Stomach (tissue), 9 donors: Measurements from ENCODE around the gene TTC7B. TPM values are rescaled to one million over a fixed set of nuclear protein-coding genes. Genes with fewer than 3 reads are reported as not detected.

Source experiments
- DNase-seq, 2 donors: peaks; one replicate each; pipeline versions ENCODE4 v3.0.0 to v3.0.0-alpha.2; 2013 to 2019
- H3K27ac ChIP-seq, 5 donors: fragments of 200-600 bp in 4 of 5; sonication (generic) in 4 of 5; one replicate each; pipeline ENCODE4 v1.5.1; 2013 to 2019; ENCODE audit warnings: mild to moderate bottlenecking in 1 of 5, moderate library complexity in 1 of 5
- H3K27me3 ChIP-seq, 3 donors: fragments of 200-600 bp; sonication (generic); one replicate each; pipeline ENCODE4 v1.5.1; 2017 to 2019; ENCODE audit warnings: mixed run types in 1 of 3
- H3K36me3 ChIP-seq, 4 donors: fragments of 200-600 bp; sonication (generic); 1 replicate in 3 of 4; 2 replicates in 1 of 4; pipeline ENCODE4 v1.5.1; 2016 to 2019
- H3K4me1 ChIP-seq, 4 donors: fragments of 200-600 bp; sonication (generic); one replicate each; pipeline ENCODE4 v1.5.1; 2016 to 2019
- H3K4me3 ChIP-seq, 4 donors: fragments of 200-600 bp; sonication (generic) in 3 of 4; one replicate each; pipeline ENCODE4 v1.5.1; 2016 to 2019; ENCODE audit warnings: mild to moderate bottlenecking in 1 of 4
- H3K9me3 ChIP-seq, 4 donors: fragments of 200-600 bp; sonication (generic); one replicate each; pipeline ENCODE4 v1.5.1; 2016 to 2019
- EP300 ChIP-seq: sonication (generic); formaldehyde crosslinking; IDR thresholded peaks from one replicate; pipeline ENCODE4 v1.6.1; 2017; ENCODE audit warnings: antibody characterized with exemption
- POLR2A ChIP-seq, 4 donors: fragments of 450-650 bp; IDR thresholded peaks; one replicate each; pipeline ENCODE4 v1.6.1; 2016; ENCODE audit warnings: antibody characterized with exemption in 4 of 4, control low read depth in 2 of 4, mild to moderate bottlenecking in 1 of 4, moderate library complexity in 1 of 4
- POLR2AphosphoS5 ChIP-seq, 3 donors: sonication (generic); formaldehyde crosslinking; IDR thresholded peaks; one replicate each; pipeline ENCODE4 v1.6.1; 2016; ENCODE audit warnings: antibody characterized with exemption in 3 of 3
- WGBS, 5 donors: extraction: QIAGEN DNeasy Blood & Tissue Kit in 3 of 5; methylation state at CpG; one replicate each; pipeline versions ENCODE4 v1.1.5 to v1.1.7; 2013 to 2018; 5-methylcytosine and 5-hydroxymethylcytosine counted together
- intact Hi-C: fragments of 100-400 bp; cut with DNase I; formaldehyde crosslinking; loops from one replicate; pipeline ENCODE4 v1.15.1; 2023; ENCODE audit warnings: low total_unique reads
- polyA plus RNA-seq, 3 donors: library from polyadenylated mRNA; stranded (reverse); fragments of 200-250 nt; gene quantifications; one replicate each; pipeline ENCODE4 v1.2.3, GENCODE V29; 2013
- total RNA-seq, 5 donors: library from RNA; depleted of rRNA; stranded (reverse); fragments of >200 nt; gene quantifications; one replicate each; pipeline versions ENCODE4 v1.1.0 to v1.2.3, GENCODE V29; 2014 to 2016
- TF ChIP-seq, protein P1 (sequence below), 7 experiments: fragments of 450-650 bp in 4 of 7; fragments of 200-600 bp in 3 of 7; sonication (generic) in 3 of 7; IDR thresholded peaks; one replicate each; pipeline ENCODE4 v1.5.1; 2016 to 2019; ENCODE audit warnings: antibody characterized with exemption in 7 of 7, control low read depth in 2 of 7, mild to moderate bottlenecking in 1 of 7
- donor health status: healthy with polysubstance abuse.
- donor health status: Bipolar disorder and iron deficiency.
- donor health status: healthy.

The TTC7B gene
- total and polyA plus RNA-seq, 8 donors: 6.8 to 110 (median 17.7) TPM

GRCh38 chr14:90505531-90505930 lies 310.7 kb downstream of the TTC7B start:
- no peak overlapping the region for H3K27ac ChIP-seq
- no peaks in the 10 kb centered on the region for H3K36me3 ChIP-seq
- H3K4me1 ChIP-seq: peaks cover 16 to 34% (median 19%) of the 10 kb centered on the region in 4 donors
- intact Hi-C loops: no loop called here
- WGBS, 5 donors: 90 to 93% (median 91%) methylated on average over 13 of the region's 13 CpGs
- no peak for DNase-seq
- no peak overlapping the region for H3K4me3 ChIP-seq
- peaks cover 0 to 13% (median 0%) of the 10 kb centered on the region in 3 donors for H3K27me3 ChIP-seq
- TF ChIP-seq EP300 (no peak), POLR2AphosphoS5 (IDR thresholded peaks at IDR 0.05) (no peak), POLR2A (IDR thresholded peaks at IDR 0.05) (no peak)
- TF ChIP-seq, protein P1, sequence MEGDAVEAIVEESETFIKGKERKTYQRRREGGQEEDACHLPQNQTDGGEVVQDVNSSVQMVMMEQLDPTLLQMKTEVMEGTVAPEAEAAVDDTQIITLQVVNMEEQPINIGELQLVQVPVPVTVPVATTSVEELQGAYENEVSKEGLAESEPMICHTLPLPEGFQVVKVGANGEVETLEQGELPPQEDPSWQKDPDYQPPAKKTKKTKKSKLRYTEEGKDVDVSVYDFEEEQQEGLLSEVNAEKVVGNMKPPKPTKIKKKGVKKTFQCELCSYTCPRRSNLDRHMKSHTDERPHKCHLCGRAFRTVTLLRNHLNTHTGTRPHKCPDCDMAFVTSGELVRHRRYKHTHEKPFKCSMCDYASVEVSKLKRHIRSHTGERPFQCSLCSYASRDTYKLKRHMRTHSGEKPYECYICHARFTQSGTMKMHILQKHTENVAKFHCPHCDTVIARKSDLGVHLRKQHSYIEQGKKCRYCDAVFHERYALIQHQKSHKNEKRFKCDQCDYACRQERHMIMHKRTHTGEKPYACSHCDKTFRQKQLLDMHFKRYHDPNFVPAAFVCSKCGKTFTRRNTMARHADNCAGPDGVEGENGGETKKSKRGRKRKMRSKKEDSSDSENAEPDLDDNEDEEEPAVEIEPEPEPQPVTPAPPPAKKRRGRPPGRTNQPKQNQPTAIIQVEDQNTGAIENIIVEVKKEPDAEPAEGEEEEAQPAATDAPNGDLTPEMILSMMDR (IDR thresholded peaks at IDR 0.05): no peak
- no peaks in the 10 kb centered on the region for H3K9me3 ChIP-seq

- Histone ChIP-seq H3K27me3 (peaks cover 0 to 13% (median 0%) of the 10 kb centered on the region in 3 donors), H3K9me3 (no peaks in the 10 kb centered on the region), H3K36me3 (no peaks in the 10 kb centered on the region), H3K27ac (no peak overlapping the region), H3K4me3 (no peak overlapping the region), H3K4me1 (peaks cover 7 to 25% (median 16%) of the 10 kb centered on the region in 4 donors)
- TF ChIP-seq POLR2A (IDR thresholded peaks at IDR 0.05) (no peak), EP300 (no peak), POLR2AphosphoS5 (IDR thresholded peaks at IDR 0.05) (no peak)
- TF ChIP-seq, protein P1 (IDR thresholded peaks at IDR 0.05): no peak
- DNase-seq: no peak
- intact Hi-C loops: no loop called here
- 89 to 96% (median 92%) methylated on average over 8 of the region's 8 CpGs for WGBS, 5 donors
Observed at GRCh38 chr14:90504643-90505042, 311.6 kb downstream of the TTC7B start.

GRCh38 chr14:90503582-90503981 lies 312.6 kb downstream of the TTC7B start:
- TF ChIP-seq, protein P1 (IDR thresholded peaks at IDR 0.05): no peak
- TF ChIP-seq POLR2AphosphoS5 (IDR thresholded peaks at IDR 0.05): no peak
- TF ChIP-seq POLR2A (IDR thresholded peaks at IDR 0.05): no peak
- no peak for TF ChIP-seq EP300
- Histone ChIP-seq H3K9me3 (no peaks in the 10 kb centered on the region), H3K4me3 (no peak overlapping the region), H3K27ac (no peak overlapping the region), H3K4me1 (peaks cover 0 to 15% (median 7%) of the 10 kb centered on the region in 4 donors), H3K36me3 (no peaks in the 10 kb centered on the region), H3K27me3 (peaks cover 0 to 7% (median 0%) of the 10 kb centered on the region in 3 donors)
- 37 to 59% (median 49%) methylated on average over 5 of the region's 5 CpGs for WGBS, 5 donors
- intact Hi-C loops: no loop called here
- peak in 1 of 2 donors; percentile 61 for DNase-seq

GRCh38 chr14:90502760-90503159 lies 313.5 kb downstream of the TTC7B start:
- peaks cover 0 to 7% (median 0%) of the 10 kb centered on the region in 3 donors for H3K27me3 ChIP-seq
- no peak overlapping the region for H3K4me3 ChIP-seq
- no peak overlapping the region for H3K27ac ChIP-seq
- no peaks in the 10 kb centered on the region for H3K36me3 ChIP-seq
- TF ChIP-seq, protein P1 (IDR thresholded peaks at IDR 0.05): no peak
- TF ChIP-seq POLR2A (IDR thresholded peaks at IDR 0.05) (no peak), POLR2AphosphoS5 (IDR thresholded peaks at IDR 0.05) (no peak), EP300 (no peak)
- DNase-seq: no peak
- peaks cover 0 to 13% (median 4%) of the 10 kb centered on the region in 4 donors for H3K4me1 ChIP-seq
- no peaks in the 10 kb centered on the region for H3K9me3 ChIP-seq
- intact Hi-C loops: no loop called here
